Neural progenitor cell (in vitro differentiated cells): ENCODE data around the gene SMIM1. TPM values are rescaled to one million over a fixed set of nuclear protein-coding genes. Genes with fewer than 3 reads are reported as not detected.
"Not testable (repeated sequence)": the region's sequence is repeated elsewhere in the genome, so short reads cannot be mapped to it uniquely, and the experiment has no call there.

Source experiments
- DNase-seq: peaks from one replicate; pipeline ENCODE4 v3.0.0-alpha.2; 2016; ENCODE audit warnings: low spot score
- H2AFZ ChIP-seq: fragments of 200-600 bp; sonication (generic); replicated peaks from 2 replicates; pipeline ENCODE4 v1.6.1; 2016; ENCODE audit warnings: antibody characterized with exemption
- H3F3A ChIP-seq: fragments of 200-600 bp; sonication (generic); 2 replicates; pipeline ENCODE4 v1.6.1; 2016; ENCODE audit warnings: antibody characterized with exemption, low read depth
- H3K27ac ChIP-seq: fragments of 200-600 bp; sonication (generic); 2 replicates; pipeline ENCODE4 v1.5.1; 2016; ENCODE audit warnings: mild to moderate bottlenecking
- H3K27me3 ChIP-seq: fragments of 200-600 bp; sonication (generic); 2 replicates; pipeline ENCODE4 v1.6.1; 2016; ENCODE audit warnings: mild to moderate bottlenecking, moderate library complexity
- H3K36me3 ChIP-seq: fragments of 200-600 bp; sonication (generic); 2 replicates; pipeline ENCODE4 v1.5.1; 2016
- H3K4me1 ChIP-seq: fragments of 200-600 bp; sonication (generic); 2 replicates; pipeline ENCODE4 v1.6.1; 2016; ENCODE audit warnings: mixed run types
- H3K4me2 ChIP-seq: fragments of 200-600 bp; sonication (generic); 2 replicates; pipeline ENCODE4 v1.6.1; 2016
- H3K4me3 ChIP-seq: fragments of 200-600 bp; sonication (generic); 2 replicates; pipeline ENCODE4 v1.5.1; 2016
- H3K79me2 ChIP-seq: fragments of 200-600 bp; sonication (generic); 2 replicates; pipeline ENCODE4 v1.6.1; 2016; ENCODE audit warnings: low read depth
- H3K9ac ChIP-seq: fragments of 200-600 bp; sonication (generic); 2 replicates; pipeline ENCODE4 v1.6.1; 2016
- H3K9me3 ChIP-seq: fragments of 200-600 bp; sonication (generic); 2 replicates; pipeline ENCODE4 v1.5.1; 2016; ENCODE audit warnings: low read depth
- H4K20me1 ChIP-seq: fragments of 200-600 bp; sonication (generic); 2 replicates; pipeline ENCODE4 v1.6.1; 2016; ENCODE audit warnings: low read depth
- H3K27ac Mint-ChIP-seq: 3 replicates; pipeline ENCODE4 v1.8.0; 2021; ENCODE audit warnings: mixed read lengths
- H3K27me3 Mint-ChIP-seq: 2 replicates; pipeline ENCODE4 v1.8.0; 2022; ENCODE audit warnings: low read depth, mild to moderate bottlenecking, inconsistent platforms, moderate library complexity, mixed read lengths; ENCODE audit not compliant: insufficient read depth
- H3K36me3 Mint-ChIP-seq: 3 replicates; pipeline ENCODE4 v1.8.0; 2021; ENCODE audit warnings: mixed read lengths
- H3K4me1 Mint-ChIP-seq: 3 replicates; pipeline ENCODE4 v1.8.0; 2021; ENCODE audit warnings: mixed read lengths
- H3K4me3 Mint-ChIP-seq: 3 replicates; pipeline ENCODE4 v1.8.0; 2021; ENCODE audit warnings: mild to moderate bottlenecking, moderate library complexity, mixed read lengths
- H3K9me3 Mint-ChIP-seq: 3 replicates; pipeline ENCODE4 v1.8.0; 2020; ENCODE audit warnings: mixed read lengths
- CTCF ChIP-seq: fragments of 200-600 bp; sonication (generic); IDR thresholded peaks from 2 replicates; pipeline ENCODE4 v1.5.1; 2017; ENCODE audit warnings: antibody characterized with exemption, mild to moderate bottlenecking
- EZH2 ChIP-seq: fragments of 200-600 bp; sonication (generic); IDR thresholded peaks from 2 replicates; pipeline ENCODE4 v1.6.1; 2017; ENCODE audit warnings: antibody characterized with exemption, mild to moderate bottlenecking, moderate library complexity
- EZH2phosphoT487 ChIP-seq: fragments of 200-600 bp; sonication (generic); IDR thresholded peaks from 2 replicates; pipeline ENCODE4 v1.6.1; 2017; ENCODE audit warnings: antibody characterized with exemption
- total RNA-seq: library from RNA; depleted of rRNA; stranded (reverse); fragments of >200 nt; gene quantifications from 2 replicates; pipeline ENCODE4 v1.2.3, GENCODE V29; 2015; ENCODE audit warnings: low replicate concordance

Gene SMIM1
- 9.1 TPM in 1 of 2 replicates, not detected in the other for total RNA-seq

- peaks cover 4% of the 10 kb centered on the region for H4K20me1 ChIP-seq
- H3F3A ChIP-seq: peaks cover 5% of the 10 kb centered on the region
- Mint-ChIP-seq H3K4me3 (peak within 1 kb of the TSS; percentile 76), H3K4me1 (peaks cover 29% of the 10 kb centered on the region), H3K36me3 (no peaks in the 10 kb centered on the region), H3K27me3 (peaks cover 9% of the 10 kb centered on the region), H3K9me3 (no peaks in the 10 kb centered on the region), H3K27ac (no peak within 1 kb of the TSS)
- DNase-seq: no peak
- no peaks in the 10 kb centered on the region for H3K36me3 ChIP-seq
- H3K9ac ChIP-seq: no peak within 1 kb of the TSS
- H3K4me2 ChIP-seq: peak within 1 kb of the TSS; percentile 89
- peak within 1 kb of the TSS; percentile 69 for H3K4me3 ChIP-seq
- no peak within 1 kb of the TSS for H3K27ac ChIP-seq
- peaks cover 23% of the 10 kb centered on the region for H3K27me3 ChIP-seq
- no peaks in the 10 kb centered on the region for H3K9me3 ChIP-seq
- H3K4me1 ChIP-seq: peaks cover 14% of the 10 kb centered on the region
- peak within 1 kb of the TSS; percentile 83 for H2AFZ ChIP-seq
- H3K79me2 ChIP-seq: no peaks in the 10 kb centered on the region
- no peak for TF ChIP-seq EZH2phosphoT487
- TF ChIP-seq EZH2: peak; percentile 54
- TF ChIP-seq CTCF: no peak
Observed at GRCh38 chr1:3772715-3773571, at the start of gene SMIM1. SMIM1 (plus strand) TSS chr1:3772749; CDS start chr1:3775374, 2,625 bp downstream.

- no peak overlapping the region for H3K4me3 ChIP-seq
- H3K36me3 ChIP-seq: no peaks in the 10 kb centered on the region
- no peaks in the 10 kb centered on the region for H3K36me3 Mint-ChIP-seq
- no peaks in the 10 kb centered on the region for H3K4me1 ChIP-seq
- H3K9me3 ChIP-seq: no peaks in the 10 kb centered on the region
- no peaks in the 10 kb centered on the region for H3K9me3 Mint-ChIP-seq
- peaks cover 6% of the 10 kb centered on the region for H4K20me1 ChIP-seq
- H3K4me1 Mint-ChIP-seq: peaks cover 11% of the 10 kb centered on the region
- no peaks in the 10 kb centered on the region for H3K79me2 ChIP-seq
- TF ChIP-seq EZH2 (no peak), EZH2phosphoT487 (no peak), CTCF (no peak)
- H3K27me3 Mint-ChIP-seq: peaks cover 5% of the 10 kb centered on the region
- H2AFZ ChIP-seq: no peak overlapping the region
- H3K27me3 ChIP-seq: peaks cover 15% of the 10 kb centered on the region
- no peak overlapping the region for H3K9ac ChIP-seq
- DNase-seq: no peak
- no peak overlapping the region for H3K27ac ChIP-seq
- H3K4me3 Mint-ChIP-seq: no peak overlapping the region
- no peak overlapping the region for H3K4me2 ChIP-seq
- no peak overlapping the region for H3K27ac Mint-ChIP-seq
- no peaks in the 10 kb centered on the region for H3F3A ChIP-seq
Observed at GRCh38 chr1:3722846-3723245, 49.7 kb upstream of the SMIM1 start.

- not testable (repeated sequence) for H3K4me1 ChIP-seq, H3K9me3 Mint-ChIP-seq, H3K27ac ChIP-seq, H3K36me3 ChIP-seq, H3K36me3 Mint-ChIP-seq, H3K9ac ChIP-seq, H3K27ac Mint-ChIP-seq, H2AFZ ChIP-seq, H3K9me3 ChIP-seq, H3K4me2 ChIP-seq, H3F3A ChIP-seq, H3K27me3 Mint-ChIP-seq, H3K4me3 ChIP-seq, H3K79me2 ChIP-seq, H4K20me1 ChIP-seq, H3K4me1 Mint-ChIP-seq
- peaks cover 11% of the 10 kb centered on the region for H3K27me3 ChIP-seq
- peak overlapping the region; percentile 33 for H3K4me3 Mint-ChIP-seq
- peak; percentile 99 for TF ChIP-seq CTCF
- peak; percentile 91 for DNase-seq
Observed at GRCh38 chr1:3724416-3725030, 48.0 kb upstream of the SMIM1 start.
